Stimulated activated naive CD4-positive, alpha-beta T cell (primary cell): ENCODE data around the gene SCN1A.
"Not testable (repeated sequence)": the region's sequence is repeated elsewhere in the genome, so short reads cannot be mapped to it uniquely, and the experiment has no call there.

Experiments used
- DNase-seq, 6 experiments: peaks; one replicate each; lab custom pipeline; 2025; lab: John Stamatoyannopoulos, UW

Gene SCN1A

DNA sequence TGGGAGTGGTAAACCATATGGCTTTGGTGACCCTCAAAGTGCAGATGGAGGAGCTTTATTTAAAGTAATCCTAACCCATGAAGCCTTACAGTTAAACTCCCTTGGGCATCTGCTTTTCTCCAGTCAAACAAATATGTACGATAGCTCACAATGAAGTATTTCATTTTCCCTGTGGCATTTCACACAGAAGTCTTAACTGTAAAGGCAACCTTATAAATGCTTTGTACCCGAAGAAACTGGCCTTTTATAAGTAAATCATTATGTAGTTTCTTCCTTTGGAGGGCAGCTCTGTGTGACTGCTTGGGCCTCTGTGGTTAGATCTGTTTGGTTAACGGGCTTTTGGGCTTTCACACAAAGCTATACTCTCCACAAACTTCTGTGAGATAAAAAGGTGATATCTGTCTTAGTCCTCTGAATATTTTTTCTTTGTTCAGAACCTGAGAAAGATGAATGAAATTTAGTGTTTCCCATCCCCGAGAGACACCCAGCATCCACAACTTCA, 46.6 kb downstream of the SCN1A start:
- DNase-seq = no peak

DNA sequence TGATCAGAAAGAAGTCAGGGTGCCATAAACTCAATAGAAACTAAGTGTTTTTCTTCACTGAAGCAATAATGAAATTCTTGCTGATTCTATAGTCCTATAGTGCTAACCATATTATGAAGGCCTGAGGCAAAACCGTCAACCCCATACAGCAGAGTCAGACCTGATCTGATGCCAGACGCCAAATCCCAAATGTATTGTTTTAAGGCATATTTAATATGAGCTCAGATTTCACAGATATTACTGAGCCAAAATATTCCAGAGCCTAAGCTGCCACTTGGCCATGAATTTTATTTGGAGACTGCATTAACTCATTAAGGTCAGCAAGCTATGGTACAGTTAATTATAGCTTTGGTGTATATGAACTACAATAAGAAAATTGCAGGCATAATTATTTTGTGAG, 53.4 kb downstream of the SCN1A start:
- DNase-seq = no peak

DNA sequence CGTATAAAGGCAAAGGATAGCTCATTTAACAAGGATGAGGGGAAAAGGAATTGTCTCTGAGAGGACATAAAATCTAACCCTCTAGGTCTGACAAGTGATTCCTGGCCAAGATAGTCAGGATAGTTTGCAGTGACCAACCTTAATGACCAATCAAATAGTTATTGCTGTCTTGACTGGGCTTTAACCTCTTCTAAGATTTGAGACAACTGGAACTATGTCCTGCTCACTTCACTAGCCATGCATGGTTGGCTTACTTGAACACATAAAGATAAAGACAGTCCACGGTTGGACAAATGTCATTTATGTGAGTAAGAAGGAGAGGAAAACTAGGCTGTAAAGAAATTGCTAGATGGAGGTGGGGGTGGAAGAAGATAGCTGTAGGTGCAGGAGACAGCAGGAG, 53.8 kb downstream of the SCN1A start:
- DNase-seq = no peak

DNA sequence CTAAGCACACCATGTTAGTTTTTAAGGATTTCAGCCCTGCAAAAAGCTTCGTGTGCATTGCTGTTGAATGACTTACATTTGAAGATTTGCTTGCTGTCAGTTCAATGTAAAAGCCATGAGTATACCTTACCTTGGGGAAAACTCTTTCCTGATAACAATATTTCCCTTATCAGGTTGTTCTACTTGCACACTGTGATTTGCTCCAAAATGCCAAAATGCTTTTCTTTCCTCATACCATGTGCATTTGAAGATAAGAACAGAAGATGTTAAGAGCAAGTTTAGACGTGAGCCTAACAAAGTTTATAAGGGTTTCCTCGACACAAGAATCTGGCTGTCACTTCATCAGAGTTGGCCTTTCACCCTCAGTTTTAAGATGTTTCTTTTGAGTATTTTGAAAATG, 57.6 kb downstream of the SCN1A start:
- DNase-seq = no peak

DNA sequence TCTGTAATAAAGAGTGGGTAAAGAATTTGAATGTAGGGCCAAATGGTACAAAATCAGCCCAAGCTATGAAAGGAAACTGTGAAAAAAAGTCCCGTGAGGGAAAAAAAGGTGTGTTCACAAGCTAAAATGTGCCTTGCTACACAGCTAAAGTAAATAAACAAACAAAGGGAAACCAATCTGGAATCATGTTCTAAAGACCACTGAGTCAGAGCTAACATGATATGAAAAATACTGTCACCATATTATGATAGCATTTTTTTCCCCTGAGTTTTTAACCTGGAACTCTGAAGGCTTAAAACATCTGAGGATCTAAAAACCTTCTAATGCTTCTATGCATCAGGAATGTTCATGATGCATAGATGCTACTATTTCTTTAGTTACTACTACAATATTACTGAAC, 58.8 kb downstream of the SCN1A start:
- DNase-seq = no peak

- DNase-seq = no peak
Observed at GRCh38 chr2:166067229-166067628, 60.6 kb downstream of the SCN1A start.

GRCh38 chr2:166060191-166060590, 67.6 kb downstream of the SCN1A start:
- no peak for DNase-seq

- no peak for DNase-seq
Observed at GRCh38 chr2:166057370-166058164, 70.3 kb downstream of the SCN1A start.

GRCh38 chr2:166044853-166045483, 82.9 kb downstream of the SCN1A start:
- DNase-seq = no peak

DNA sequence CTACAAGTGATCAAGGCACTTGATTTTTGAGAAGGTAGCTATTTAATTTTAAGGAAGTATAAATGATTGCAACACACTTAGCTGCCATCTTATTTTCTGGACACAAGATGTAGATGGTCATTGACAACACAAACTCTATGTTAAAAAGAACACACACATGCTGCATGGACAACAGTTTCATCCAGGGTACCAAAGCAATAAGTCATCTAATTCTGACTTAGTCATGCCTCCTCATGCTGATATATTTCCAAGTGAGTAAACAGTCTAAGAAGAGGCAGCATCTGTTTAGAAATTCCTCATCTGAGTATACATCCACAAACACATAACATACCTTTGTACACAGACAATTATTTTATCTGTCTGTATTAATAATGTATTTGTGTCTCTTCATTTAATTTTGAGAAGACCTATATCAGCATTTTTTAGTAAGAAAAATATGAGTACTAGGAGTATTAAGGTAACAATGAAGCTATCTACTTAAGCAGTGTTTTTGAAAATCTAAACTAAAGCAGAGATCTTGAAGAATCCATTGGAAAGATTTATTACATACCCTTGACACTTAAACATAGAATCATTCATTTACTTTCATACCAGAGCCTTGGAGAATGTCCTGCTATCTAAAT, 84.9 kb downstream of the SCN1A start:
- DNase-seq = no peak

GRCh38 chr2:166042356-166042755, 85.5 kb downstream of the SCN1A start:
- DNase-seq = no peak

GRCh38 chr2:166041613-166042012, 86.2 kb downstream of the SCN1A start:
- DNase-seq = no peak

- no peak for DNase-seq
Observed at GRCh38 chr2:166032361-166032760, 95.5 kb downstream of the SCN1A start.

- DNase-seq = no peak
Observed at GRCh38 chr2:166031054-166031453, 96.8 kb downstream of the SCN1A start.

DNA sequence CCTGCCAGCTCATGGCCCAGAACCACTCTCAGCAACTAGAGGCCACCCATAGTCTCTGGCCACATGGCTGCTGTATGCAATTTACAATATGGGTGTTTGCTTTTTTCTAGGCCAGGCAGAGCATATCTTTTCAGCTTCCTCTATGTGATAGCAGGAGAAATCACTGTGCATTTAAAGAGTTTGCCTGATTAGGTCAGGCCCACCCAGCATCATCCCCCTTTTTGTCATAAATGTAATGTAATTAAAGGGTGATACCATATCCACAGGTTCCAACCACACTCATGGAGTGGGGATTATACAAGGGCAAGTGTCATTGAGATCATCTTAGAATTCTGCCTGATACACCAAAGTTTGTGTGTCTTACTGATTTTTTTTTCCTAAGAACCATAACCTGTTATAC, 102.5 kb downstream of the SCN1A start:
- no peak for DNase-seq

GRCh38 chr2:166017208-166017607, 110.6 kb downstream of the SCN1A start:
- DNase-seq = no peak

DNA sequence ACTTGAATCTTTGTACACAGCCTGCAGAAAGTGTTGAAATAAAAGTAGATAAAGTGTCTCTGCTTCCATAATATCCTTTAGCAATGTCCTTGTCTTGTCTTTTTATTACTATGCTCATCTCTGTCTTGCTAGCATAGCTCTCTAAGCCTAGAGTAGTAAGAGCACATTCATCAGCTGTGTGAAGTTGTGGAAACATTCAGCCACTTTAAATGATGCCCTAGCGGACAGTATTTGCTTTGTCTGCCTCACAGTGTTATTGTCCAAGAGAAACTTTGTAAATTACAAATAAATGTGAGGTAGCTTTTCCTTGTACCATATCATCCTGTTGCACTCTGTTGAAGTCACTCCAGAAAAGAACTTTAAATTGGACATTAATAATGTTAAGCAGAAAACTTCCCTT, 113.9 kb downstream of the SCN1A start:
- no peak for DNase-seq

GRCh38 chr2:166011660-166012059, 116.2 kb downstream of the SCN1A start:
- no peak for DNase-seq

- no peak for DNase-seq
Observed at GRCh38 chr2:166000401-166000800, 127.4 kb downstream of the SCN1A start.

- DNase-seq = no peak
Observed at GRCh38 chr2:165990846-165991245, 137.0 kb downstream of the SCN1A start.

GRCh38 chr2:165989851-165990250, 138.0 kb downstream of the SCN1A start:
- DNase-seq = no peak

DNA sequence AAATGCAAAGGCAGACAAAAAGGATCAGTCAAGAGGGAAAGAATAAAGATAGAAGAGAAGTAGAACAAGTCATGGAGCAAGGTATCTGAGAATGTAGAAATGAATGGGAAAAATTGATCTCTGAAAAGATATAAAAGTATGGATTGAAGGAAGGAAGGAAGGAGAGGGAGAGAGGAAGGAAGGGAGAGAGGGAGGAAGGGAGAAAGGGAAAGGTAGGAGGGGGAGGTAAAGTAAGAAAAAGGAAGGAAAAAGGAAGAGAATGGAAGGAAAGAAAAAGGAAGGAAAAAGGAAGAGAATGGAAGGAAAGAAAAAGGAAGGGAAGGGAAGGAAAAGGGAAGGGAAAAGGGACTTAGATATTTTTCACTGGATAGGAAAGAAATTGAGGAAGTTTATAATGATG, 142.7 kb downstream of the SCN1A start:
- no peak for DNase-seq

GRCh38 chr2:165972161-165972560, 155.7 kb downstream of the SCN1A start:
- not testable (repeated sequence) for DNase-seq
